ENCODE data around the gene PCSK5. TPM values are rescaled to one million over a fixed set of nuclear protein-coding genes. Genes with fewer than 3 reads are reported as not detected.

PCSK5 gene
- total and polyA plus RNA-seq, 2 donors (not counting 1 experiment from before 2014, with no cell fraction given), result 0.09 TPM; not detected in 1

GRCh38 chr9:76232861-76233489 is 342.5 kb downstream of the PCSK5 start:
- H3K27ac ChIP-seq (ENCODE audit: low read length in 2 of 2), result no peak overlapping the region
- WGBS (ENCODE audit: insufficient coverage), result 95% methylated on average over 7 of the region's 7 CpGs
- no peaks in the 10 kb centered on the region for H3K4me1 ChIP-seq (ENCODE audit: control insufficient read depth in 2 of 2, insufficient read depth in 2 of 2, low read length in 2 of 2)
- H3K4me1 Mint-ChIP-seq, result no peaks in the 10 kb centered on the region
- no peaks in the 10 kb centered on the region for H3K9me3 ChIP-seq (ENCODE audit: control extremely low read depth in 1 of 3, control insufficient read depth in 2 of 3, insufficient read depth in 1 of 3, low read length in 2 of 3)
- H3K79me2 ChIP-seq (ENCODE audit: control insufficient read depth, insufficient read depth, low read length), result no peaks in the 10 kb centered on the region
- no peaks in the 10 kb centered on the region for H3K27me3 ChIP-seq (replicated peaks in 1 of 4; ENCODE audit: control extremely low read depth in 1 of 4, control insufficient read depth in 3 of 4, insufficient read depth in 4 of 4, low read length in 3 of 4)
- ChIA-PET POLR2A (no interaction called here), CTCF (no interaction called here)
- no peak overlapping the region for H3K4me2 ChIP-seq (replicated peaks; ENCODE audit: low read depth, low read length, poor library complexity, severe bottlenecking)
- no peak overlapping the region for H3K4me3 ChIP-seq (ENCODE audit: control extremely low read depth in 1 of 5, extremely low read depth in 1 of 5, insufficient read depth in 1 of 5, low read depth in 2 of 5, low read length in 4 of 5)
- H3K4me3 Mint-ChIP-seq, result no peak overlapping the region
- DNase-seq (no peak), ATAC-seq (ENCODE audit: low read depth) (no peak)
- no peak overlapping the region for H3K9ac ChIP-seq (ENCODE audit: low read length)
- H3K36me3 ChIP-seq (replicated peaks in 1 of 2; ENCODE audit: control extremely low read depth in 1 of 2, control insufficient read depth in 1 of 2, extremely low read depth in 1 of 2, insufficient read depth in 2 of 2, low read length in 1 of 2), result no peaks in the 10 kb centered on the region
- no peak overlapping the region for H3K27ac Mint-ChIP-seq
- intact Hi-C loops (cut with micrococcal nuclease), result no loop called here
- peaks cover 4% of the 10 kb centered on the region for H3K27me3 Mint-ChIP-seq
- no peaks in the 10 kb centered on the region for H4K20me1 ChIP-seq (ENCODE audit: control insufficient read depth, insufficient read depth, low read length, poor library complexity, severe bottlenecking)
- no peaks in the 10 kb centered on the region for H3K9me3 Mint-ChIP-seq (ENCODE audit: insufficient read depth)
- no peak for TF ChIP-seq EZH2 (IDR thresholded peaks at IDR 0.05; ENCODE audit: borderline replicate concordance, insufficient read depth, low read depth, low read length, poor library complexity, severe bottlenecking)
- TF ChIP-seq CTCF (IDR thresholded peaks at IDR 0.05), result no peak
- H2AFZ ChIP-seq (ENCODE audit: insufficient read depth, low read depth, low read length, poor library complexity, severe bottlenecking), result no peak overlapping the region

- H2AFZ ChIP-seq (ENCODE audit: insufficient read depth, low read depth, low read length, poor library complexity, severe bottlenecking), result no peak overlapping the region
- DNase-seq, result no peak
- H3K27ac ChIP-seq (ENCODE audit: low read length in 2 of 2), result no peak overlapping the region
- H3K27ac Mint-ChIP-seq, result no peak overlapping the region
- H3K4me2 ChIP-seq (replicated peaks; ENCODE audit: low read depth, low read length, poor library complexity, severe bottlenecking), result no peak overlapping the region
- H3K4me3 Mint-ChIP-seq, result no peak overlapping the region
- intact Hi-C loops (cut with micrococcal nuclease), result no loop called here
- no peaks in the 10 kb centered on the region for H4K20me1 ChIP-seq (ENCODE audit: control insufficient read depth, insufficient read depth, low read length, poor library complexity, severe bottlenecking)
- no peaks in the 10 kb centered on the region for H3K4me1 Mint-ChIP-seq
- no peaks in the 10 kb centered on the region for H3K79me2 ChIP-seq (ENCODE audit: control insufficient read depth, insufficient read depth, low read length)
- no CpG with 5 or more reads among the region's 1 CpG for WGBS (ENCODE audit: insufficient coverage)
- H3K27me3 Mint-ChIP-seq, result peaks cover 3% of the 10 kb centered on the region
- no peaks in the 10 kb centered on the region for H3K36me3 ChIP-seq (replicated peaks in 1 of 2; ENCODE audit: control extremely low read depth in 1 of 2, control insufficient read depth in 1 of 2, extremely low read depth in 1 of 2, insufficient read depth in 2 of 2, low read length in 1 of 2)
- no peak overlapping the region for H3K9ac ChIP-seq (ENCODE audit: low read length)
- ChIA-PET CTCF (no interaction called here), POLR2A (no interaction called here)
- ATAC-seq (ENCODE audit: low read depth), result no peak
- H3K4me1 ChIP-seq (ENCODE audit: control insufficient read depth in 2 of 2, insufficient read depth in 2 of 2, low read length in 2 of 2), result no peaks in the 10 kb centered on the region
- H3K9me3 ChIP-seq (ENCODE audit: control extremely low read depth in 1 of 3, control insufficient read depth in 2 of 3, insufficient read depth in 1 of 3, low read length in 2 of 3), result no peaks in the 10 kb centered on the region
- TF ChIP-seq CTCF (IDR thresholded peaks at IDR 0.05) (no peak), EZH2 (IDR thresholded peaks at IDR 0.05; ENCODE audit: borderline replicate concordance, insufficient read depth, low read depth, low read length, poor library complexity, severe bottlenecking) (no peak)
- H3K4me3 ChIP-seq (ENCODE audit: control extremely low read depth in 1 of 5, extremely low read depth in 1 of 5, insufficient read depth in 1 of 5, low read depth in 2 of 5, low read length in 4 of 5), result no peak overlapping the region
- no peaks in the 10 kb centered on the region for H3K9me3 Mint-ChIP-seq (ENCODE audit: insufficient read depth)
- no peaks in the 10 kb centered on the region for H3K27me3 ChIP-seq (replicated peaks in 1 of 4; ENCODE audit: control extremely low read depth in 1 of 4, control insufficient read depth in 3 of 4, insufficient read depth in 4 of 4, low read length in 3 of 4)
Measured at GRCh38 chr9:76240578-76240977, 350.1 kb downstream of the PCSK5 start.
